PC-3 (cell line): ENCODE data around the gene DNAH2. TPM values are rescaled to one million over a fixed set of nuclear protein-coding genes. Genes with fewer than 3 reads are reported as not detected.

Source experiments
- ATAC-seq: fragments of 200-7000 bp; cut with Tn5 transposase; 2 replicates; pipeline ENCODE4 v1.9.1; 2020; ENCODE audit warnings: mild to moderate bottlenecking, moderate library complexity
- BruUV-seq: library from RNA; stranded (reverse); fragments of 400-500 nt; replicated peaks from 2 replicates; lab custom pipeline; 2021; lab: Mats Ljungman, UMichigan
- CTCF ChIA-PET: fragments of 300-600 bp; sonication (Branson Sonifier 250); formaldehyde crosslinking; loops from one replicate; lab custom pipeline; 2022; ENCODE audit warnings: antibody characterized with exemption; lab: Charles Lee
- POLR2A ChIA-PET: fragments of 300-600 bp; sonication (Branson Sonifier 250); formaldehyde crosslinking; loops from one replicate; lab custom pipeline; 2022; ENCODE audit warnings: antibody characterized with exemption; ENCODE audit not compliant: unreplicated experiment; lab: Charles Lee
- DNase-seq: peaks from one replicate; pipeline ENCODE4 v3.0.0-alpha.2; 2015
- H2AFZ ChIP-seq: fragments of 300-600 bp; sonication (generic); 2 replicates; pipeline ENCODE4 v1.6.0; 2016; ENCODE audit warnings: antibody characterized with exemption, low read length
- H3F3A ChIP-seq: fragments of 300-600 bp; sonication (generic); one replicate; pipeline ENCODE4 v1.6.0; 2017; ENCODE audit warnings: antibody characterized with exemption, low read length, control low read depth, mild to moderate bottlenecking; ENCODE audit not compliant: unreplicated experiment
- H3K27ac ChIP-seq: fragments of 300-600 bp; sonication (generic); 2 replicates; pipeline ENCODE4 v1.5.1; 2016; ENCODE audit warnings: mild to moderate bottlenecking, low read length
- H3K27me3 ChIP-seq: fragments of 300-600 bp; sonication (generic); 2 replicates; pipeline ENCODE4 v1.6.1; 2016; ENCODE audit warnings: low read length, mixed read lengths
- H3K36me3 ChIP-seq: fragments of 300-600 bp; sonication (generic); 2 replicates; pipeline ENCODE4 v1.6.1; 2016; ENCODE audit warnings: low read depth, mixed run types, low read length, mixed read lengths
- H3K4me1 ChIP-seq: fragments of 300-600 bp; sonication (generic); 2 replicates; pipeline ENCODE4 v1.5.1; 2016; ENCODE audit warnings: low read length; ENCODE audit not compliant: insufficient read depth
- H3K4me2 ChIP-seq: fragments of 300-600 bp; sonication (generic); 2 replicates; pipeline ENCODE4 v1.6.0; 2016; ENCODE audit warnings: low read length
- H3K4me3 ChIP-seq: fragments of 300-600 bp; sonication (generic); 2 replicates; pipeline ENCODE4 v1.5.1; 2016; ENCODE audit warnings: mild to moderate bottlenecking, low read length, mixed read lengths
- H3K79me2 ChIP-seq: fragments of 300-600 bp; sonication (generic); 2 replicates; pipeline ENCODE4 v1.6.1; 2017; ENCODE audit warnings: low read length, mixed read lengths
- H3K9ac ChIP-seq: fragments of 300-600 bp; sonication (generic); 2 replicates; pipeline ENCODE4 v1.6.0; 2016; ENCODE audit warnings: mild to moderate bottlenecking, low read length
- H3K9me2 ChIP-seq: fragments of 300-600 bp; sonication (generic); replicated peaks from 2 replicates; pipeline ENCODE4 v1.6.1; 2016; ENCODE audit warnings: mixed run types, low read length, mixed read lengths
- H3K9me3 ChIP-seq: fragments of 300-600 bp; sonication (generic); 2 replicates; pipeline ENCODE4 v1.6.1; 2016; ENCODE audit warnings: low read length, mixed read lengths
- H4K20me1 ChIP-seq: fragments of 300-600 bp; sonication (generic); 2 replicates; pipeline ENCODE4 v1.6.1; 2016; ENCODE audit warnings: low read length, mixed read lengths
- EZH2 ChIP-seq: fragments of 300-600 bp; sonication (generic); IDR thresholded peaks from one replicate; pipeline ENCODE4 v1.6.1; 2017; ENCODE audit warnings: antibody characterized with exemption, mild to moderate bottlenecking, low read length; ENCODE audit not compliant: unreplicated experiment
- EZH2phosphoT487 ChIP-seq: fragments of 300-600 bp; sonication (generic); IDR thresholded peaks from 2 replicates; pipeline ENCODE4 v1.6.1; 2018; ENCODE audit warnings: mild to moderate bottlenecking, antibody characterized with exemption, low read length, borderline replicate concordance
- intact Hi-C: fragments of 100-400 bp; cut with micrococcal nuclease; formaldehyde crosslinking; loops from 2 replicates; pipeline ENCODE4 v1.9.0; 2023
- total RNA-seq: library from RNA; depleted of rRNA; stranded (reverse); fragments of >200 nt; gene quantifications from 2 replicates; pipeline ENCODE4 v1.2.3, GENCODE V29; 2014
- TF ChIP-seq, protein P1 (sequence below): fragments of 300-600 bp; sonication (generic); conservative IDR thresholded peaks from 2 replicates; pipeline ENCODE4 v1.5.1; 2017; ENCODE audit warnings: antibody characterized with exemption, low read depth, mild to moderate bottlenecking, low read length

DNAH2 gene
- total RNA-seq, 1 experiment from 2014 or later: 0.62 TPM

DNA sequence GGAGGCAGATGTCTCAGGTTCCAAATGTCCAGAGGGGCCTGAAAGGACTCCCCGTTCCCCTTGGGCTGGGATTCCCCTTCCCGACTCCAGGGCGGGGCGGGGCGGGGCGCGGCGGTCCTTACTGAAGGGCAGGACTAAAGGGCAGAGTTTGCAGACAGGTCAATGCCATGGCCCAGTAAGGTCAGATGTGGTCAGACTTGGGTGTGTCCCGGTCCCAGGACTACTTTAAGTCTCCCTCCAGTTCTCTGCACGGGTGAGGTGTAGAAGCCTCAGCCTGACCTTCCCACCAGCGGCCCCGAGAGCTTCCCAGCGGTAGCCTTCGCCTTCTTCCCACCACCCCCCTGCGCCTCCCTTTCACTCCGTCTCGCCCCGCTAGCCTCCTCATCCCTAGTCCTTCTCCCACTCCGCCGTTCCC is 117.0 kb downstream of the DNAH2 start:
- POLR2A ChIA-PET: no interaction called here
- Histone ChIP-seq H3F3A (no peaks in the 10 kb centered on the region), H3K4me1 (peaks cover 27% of the 10 kb centered on the region), H3K4me2 (peak overlapping the region; percentile 85), H3K27me3 (no peaks in the 10 kb centered on the region), H3K79me2 (peaks cover 11% of the 10 kb centered on the region), H3K9me3 (no peaks in the 10 kb centered on the region), H3K36me3 (no peaks in the 10 kb centered on the region), H3K9ac (peak overlapping the region; percentile 44), H3K9me2 (no peaks in the 10 kb centered on the region), H3K4me3 (peak overlapping the region; percentile 83), H2AFZ (peak overlapping the region; percentile 83), H4K20me1 (no peaks in the 10 kb centered on the region), H3K27ac (peak overlapping the region; percentile 60)
- CTCF ChIA-PET: no interaction called here
- ATAC-seq: peak; percentile 1
- intact Hi-C loops: loop anchor here (2.0 kb wide), 1 partner anchor 22 kb away; the partner anchor contains the start of gene NAA38
- BruUV-seq: no TSS peak
- DNase-seq: no peak
- TF ChIP-seq, protein P1, sequence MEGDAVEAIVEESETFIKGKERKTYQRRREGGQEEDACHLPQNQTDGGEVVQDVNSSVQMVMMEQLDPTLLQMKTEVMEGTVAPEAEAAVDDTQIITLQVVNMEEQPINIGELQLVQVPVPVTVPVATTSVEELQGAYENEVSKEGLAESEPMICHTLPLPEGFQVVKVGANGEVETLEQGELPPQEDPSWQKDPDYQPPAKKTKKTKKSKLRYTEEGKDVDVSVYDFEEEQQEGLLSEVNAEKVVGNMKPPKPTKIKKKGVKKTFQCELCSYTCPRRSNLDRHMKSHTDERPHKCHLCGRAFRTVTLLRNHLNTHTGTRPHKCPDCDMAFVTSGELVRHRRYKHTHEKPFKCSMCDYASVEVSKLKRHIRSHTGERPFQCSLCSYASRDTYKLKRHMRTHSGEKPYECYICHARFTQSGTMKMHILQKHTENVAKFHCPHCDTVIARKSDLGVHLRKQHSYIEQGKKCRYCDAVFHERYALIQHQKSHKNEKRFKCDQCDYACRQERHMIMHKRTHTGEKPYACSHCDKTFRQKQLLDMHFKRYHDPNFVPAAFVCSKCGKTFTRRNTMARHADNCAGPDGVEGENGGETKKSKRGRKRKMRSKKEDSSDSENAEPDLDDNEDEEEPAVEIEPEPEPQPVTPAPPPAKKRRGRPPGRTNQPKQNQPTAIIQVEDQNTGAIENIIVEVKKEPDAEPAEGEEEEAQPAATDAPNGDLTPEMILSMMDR: no peak
- TF ChIP-seq EZH2 (no peak), EZH2phosphoT487 (no peak)

DNA sequence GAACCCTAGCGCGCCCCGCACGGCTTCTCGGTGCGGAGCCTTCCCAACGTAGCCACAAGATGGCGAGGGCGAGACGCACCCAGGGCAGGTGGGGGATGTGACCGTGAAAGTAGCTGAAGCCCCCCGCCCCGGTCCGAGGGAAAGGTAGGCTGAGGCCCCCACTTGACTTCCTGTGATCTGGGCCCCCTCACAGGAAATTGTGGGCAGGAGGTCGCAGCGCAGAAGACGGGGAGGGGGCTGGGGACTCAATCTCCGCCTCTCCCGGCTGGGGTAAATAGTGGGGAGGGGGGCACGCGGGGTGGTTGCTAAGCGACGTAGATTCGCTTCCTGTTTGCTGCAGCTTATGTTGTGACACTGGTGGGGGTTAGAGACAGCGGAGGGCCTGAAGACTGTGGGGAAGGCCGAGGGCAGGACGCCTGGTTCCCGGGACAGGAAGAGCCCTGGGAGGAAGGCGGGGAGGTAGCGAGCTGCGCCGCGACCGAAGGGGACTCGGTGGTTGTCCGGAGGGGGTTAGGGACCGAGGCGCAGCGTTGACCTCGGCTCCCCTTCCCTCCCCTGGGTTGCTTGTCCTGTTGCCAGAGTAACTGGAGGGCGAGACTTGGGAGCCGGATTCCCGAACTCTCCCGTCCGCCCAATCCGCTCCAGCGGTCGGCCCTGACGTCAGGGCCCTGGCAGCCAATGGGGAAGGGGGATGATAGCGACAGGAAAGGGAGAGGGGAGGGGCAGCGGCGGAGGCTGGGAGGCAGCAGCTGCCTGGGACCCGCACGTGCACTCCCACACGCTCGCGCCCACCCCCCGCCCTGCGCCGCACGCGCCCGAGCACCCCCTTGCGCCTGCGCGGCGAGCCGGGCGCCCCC is 117.6 kb downstream of the DNAH2 start:
- Histone ChIP-seq H3K4me3 (peak overlapping the region; percentile 83), H3K9ac (peak overlapping the region; percentile 75), H3K4me1 (peaks cover 27% of the 10 kb centered on the region), H3K27ac (peak overlapping the region; percentile 75), H3K9me3 (no peaks in the 10 kb centered on the region), H3K9me2 (no peaks in the 10 kb centered on the region), H3K4me2 (peak overlapping the region; percentile 85), H4K20me1 (no peaks in the 10 kb centered on the region), H3K27me3 (no peaks in the 10 kb centered on the region), H3F3A (no peaks in the 10 kb centered on the region), H3K36me3 (no peaks in the 10 kb centered on the region), H2AFZ (peak overlapping the region; percentile 83), H3K79me2 (peaks cover 15% of the 10 kb centered on the region)
- POLR2A ChIA-PET: interaction anchor here (1.1 kb wide), 1 partner anchor 10 kb away, joined by 4 read pairs; no protein-coding TSS in a partner anchor
- BruUV-seq: no TSS peak
- TF ChIP-seq EZH2 (no peak), EZH2phosphoT487 (0 out of 2 replicates have a peak, but pooled peaks have one; percentile 35)
- TF ChIP-seq, protein P1: peak; percentile 71
- CTCF ChIA-PET: interaction anchor here (0.5 kb wide), 2 partner anchors 21 to 351 kb away, joined by 3 to 4 read pairs; partner anchors contain the start of gene POLR2A
- DNase-seq (peak; percentile 97), ATAC-seq (peak; percentile 56)
- intact Hi-C loops: loop anchor here (2.0 kb wide), 1 partner anchor 22 kb away; the partner anchor contains the start of gene NAA38
